ENCODE measurements around the gene PEX16.

- TF ChIP-seq EP300 (IDR thresholded peaks at IDR 0.05; ENCODE audit: low read length) (no peak), FOXP4 (CRISPR knock-in tag; IDR thresholded peaks at IDR 0.05; ENCODE audit: borderline replicate concordance) (no peak), ELF4 (CRISPR knock-in tag; IDR thresholded peaks at IDR 0.05) (no peak), HDAC6 (IDR thresholded peaks at IDR 0.05; ENCODE audit: low read depth, low read length) (no peak), PTRF (tag; IDR thresholded peaks at IDR 0.05) (no peak), MXI1 (IDR thresholded peaks at IDR 0.05; ENCODE audit: low read depth, low read length) (no peak), BHLHE40 (IDR thresholded peaks at IDR 0.05; ENCODE audit: low read length) (no peak), ZNF644 (tag; IDR thresholded peaks at IDR 0.05; ENCODE audit: low read depth) (no peak)
Measured at GRCh38 chr11:45917286-45917622, 423 bp downstream of the PEX16 start.

Measured in K562 (cell line).